DOHH2 (cell line): ENCODE measurements around the gene DLGAP1.

ENCODE experiments used
- CTCF ChIP-seq: fragments of 200-600 bp; sonication (generic); IDR thresholded peaks from one replicate; pipeline ENCODE4 v1.5.1; 2014; ENCODE audit warnings: antibody characterized with exemption, mild to moderate bottlenecking, low read depth, low read length; ENCODE audit not compliant: poor library complexity, severe bottlenecking
- EZH2phosphoT487 ChIP-seq: fragments of 200-600 bp; sonication (generic); IDR thresholded peaks from 2 replicates; pipeline ENCODE4 v1.6.1; 2017; ENCODE audit warnings: borderline replicate concordance, mild to moderate bottlenecking, antibody characterized with exemption, low read length, moderate library complexity, mixed read lengths

- no peak for TF ChIP-seq CTCF
- TF ChIP-seq EZH2phosphoT487 = no peak
Observed at GRCh38 chr18:3889803-3890202, 565.3 kb downstream of the DLGAP1 start.
